Pancreas (tissue), 10 donors: Measurements from ENCODE around the gene TMEM267. TPM values are rescaled to one million over a fixed set of nuclear protein-coding genes. Genes with fewer than 3 reads are reported as not detected.
A peak's percentile ranks its signal among the peaks of the same experiment; 100 is the strongest.

Experiments used
- ATAC-seq, 4 donors: fragments of 200-7000 bp; cut with Tn5 transposase; one replicate each; pipeline versions ENCODE4 v1.8.0 to v1.9.1; 2020; ENCODE audit warnings: mild to moderate bottlenecking in 4 of 4, moderate library complexity in 4 of 4
- DNase-seq, 6 donors: peaks; one replicate each; pipeline ENCODE4 v3.0.0-alpha.2; 2020
- FAIRE-seq: peaks from 2 replicates; lab custom pipeline; 2012; peaks lifted over from hg19 to GRCh38; lab: Jason Lieb, UNC
- H3K27ac ChIP-seq, 4 donors: fragments of 200-600 bp; sonication (generic); 1 replicate in 3 of 4; 2 replicates in 1 of 4; pipeline versions ENCODE4 v1.5.0 to v1.8.0; 2020
- H3K27me3 ChIP-seq, 4 donors: fragments of 200-600 bp; one replicate each; pipeline ENCODE4 v1.8.0; 2021
- H3K36me3 ChIP-seq, 3 donors: fragments of 200-600 bp; sonication (generic) in 1 of 3; one replicate each; pipeline versions ENCODE4 v1.5.0 to v1.8.0; 2020 to 2021
- H3K4me1 ChIP-seq, 3 donors: fragments of 200-600 bp; one replicate each; pipeline ENCODE4 v1.8.0; 2021
- H3K4me3 ChIP-seq, 4 donors: fragments of 200-600 bp; sonication (generic) in 2 of 4; one replicate each; pipeline versions ENCODE4 v1.5.0 to v1.8.0; 2020 to 2021
- H3K9me3 ChIP-seq, 4 donors: fragments of 200-600 bp; one replicate each; pipeline ENCODE4 v1.8.0; 2021
- CTCF ChIP-seq, 4 donors: fragments of 200-600 bp; sonication (generic) in 3 of 4; IDR thresholded peaks; one replicate each; pipeline versions ENCODE4 v1.5.0 to v1.8.0; 2021; ENCODE audit warnings: antibody characterized with exemption in 4 of 4
- WGBS, 2 donors: extraction: QIAGEN DNeasy Blood & Tissue Kit; methylation state at CpG; one replicate each; pipeline ENCODE4 v1.1.7; 2013; 5-methylcytosine and 5-hydroxymethylcytosine counted together
- intact Hi-C, 3 donors: fragments of 100-400 bp; cut with DNase I; formaldehyde crosslinking; loops; one replicate each; pipeline versions ENCODE4 v1.11.1 to v1.14.2; 2022
- polyA plus RNA-seq, 2 donors: library from polyadenylated mRNA; stranded (reverse); fragments of 200-250 nt; gene quantifications; one replicate each; pipeline ENCODE4 v1.2.3, GENCODE V29; 2013
- total RNA-seq, 6 donors: library from RNA; stranded (reverse); fragmentation: NEBNext Ultra II Directional in 4 of 6; extraction: Animal tissue kit (Norgen Biotek cat#: 25700) in 4 of 6; gene quantifications; one replicate each; pipeline versions ENCODE4 v1.2.1 to v1.2.4, GENCODE V29; 2021 to 2023
- donor health status: healthy with polysubstance abuse.
- donor health status: DM: no; HTN: no; CAD: no; lungs with moderate emphysema.
- donor health status: DM: no; HTN: no; CAD: no.
- donor health status: control.
- donor health status: control.
- donor health status: Bipolar disorder and iron deficiency.
- donor health status: DM: yes; HTN: yes; CAD: no.
- donor health status: DM: no; HTN: no; CAD: no.
- donor health status: DM: no; HTN: no; CAD: no.
- donor health status: DM: yes; HTN: yes; CAD: no.

TMEM267 gene
- total and polyA plus RNA-seq, 8 donors: 3.5 to 8.4 (median 5.2) TPM

- TF ChIP-seq CTCF (IDR thresholded peaks at IDR 0.05): no peak
- no peak for DNase-seq
These were observed 1.7 kb upstream of the TMEM267 start for GRCh38 chr5:43485406-43485805.

GRCh38 chr5:43484106-43484849 is 613 bp upstream of the TMEM267 start:
- Histone ChIP-seq H3K27ac (peak overlapping the region; percentile 91 to 99 (median 96)), H3K4me1 (peaks cover 0 to 11% (median 0%) of the 10 kb centered on the region in 3 donors), H3K9me3 (no peaks in the 10 kb centered on the region), H3K36me3 (no peaks in the 10 kb centered on the region), H3K4me3 (peak overlapping the region; percentile 86 to 93 (median 92)), H3K27me3 (no peaks in the 10 kb centered on the region)
- ATAC-seq: peak; percentile 87 to 93 (median 88)
- peak in 3 of 4 donors; percentile 34 to 66 (median 51) for TF ChIP-seq CTCF (IDR thresholded peaks at IDR 0.05)
- WGBS, 2 donors: 3% methylated on average over 32 of the region's 32 CpGs
- intact Hi-C loops: loop anchor here in 1 of 3 donors (5.0 kb wide), 1 partner anchor 77 kb away; no protein-coding TSS in a partner anchor
- DNase-seq: peak; percentile 79 to 90 (median 86)
- FAIRE-seq: no peak

More at GRCh38 chr5:43485406-43485805, 1.7 kb upstream of the TMEM267 start:
- Histone ChIP-seq H3K4me3 (no peak overlapping the region), H3K9me3 (no peaks in the 10 kb centered on the region), H3K36me3 (no peaks in the 10 kb centered on the region), H3K27ac (no peak overlapping the region), H3K27me3 (no peaks in the 10 kb centered on the region), H3K4me1 (peaks cover 0 to 11% (median 0%) of the 10 kb centered on the region in 3 donors)
- FAIRE-seq (no peak), ATAC-seq (no peak)
- 93 to 98% methylated on average over 2 of the region's 2 CpGs for WGBS, 2 donors
- intact Hi-C loops: no loop called here

- 25 to 31% methylated on average over 6 of the region's 6 CpGs for WGBS, 2 donors
- Histone ChIP-seq H3K36me3 (no peaks in the 10 kb centered on the region), H3K27me3 (no peaks in the 10 kb centered on the region), H3K9me3 (no peaks in the 10 kb centered on the region), H3K4me3 (peak overlapping the region; percentile 86 to 93 (median 92)), H3K27ac (peak overlapping the region; percentile 91 to 99 (median 96)), H3K4me1 (peaks cover 0 to 11% (median 0%) of the 10 kb centered on the region in 3 donors)
- FAIRE-seq: no peak
- intact Hi-C loops: loop anchor here in 1 of 3 donors (5.0 kb wide), 1 partner anchor 75 kb away; no protein-coding TSS in a partner anchor
- no peak for TF ChIP-seq CTCF (IDR thresholded peaks at IDR 0.05)
- no peak for DNase-seq
- ATAC-seq: no peak
These were observed 971 bp downstream of the TMEM267 start for GRCh38 chr5:43482490-43483297.

- Histone ChIP-seq H3K9me3 (no peaks in the 10 kb centered on the region), H3K4me3 (no peak overlapping the region), H3K4me1 (no peaks in the 10 kb centered on the region), H3K36me3 (no peaks in the 10 kb centered on the region), H3K27me3 (no peaks in the 10 kb centered on the region), H3K27ac (no peak overlapping the region)
- 78 to 87% methylated on average over 6 of the region's 6 CpGs for WGBS, 2 donors
- intact Hi-C loops: no loop called here
- DNase-seq (no peak), ATAC-seq (no peak), FAIRE-seq (no peak)
- TF ChIP-seq CTCF (IDR thresholded peaks at IDR 0.05): no peak
These were observed 13.8 kb downstream of the TMEM267 start for GRCh38 chr5:43469671-43470391.
